ENCODE data around the gene SLC4A4. TPM values are rescaled to one million over a fixed set of nuclear protein-coding genes. Genes with fewer than 3 reads are reported as not detected.

The SLC4A4 gene
- total RNA-seq, 1 donor from 2014 or later = 37.7 TPM

DNA sequence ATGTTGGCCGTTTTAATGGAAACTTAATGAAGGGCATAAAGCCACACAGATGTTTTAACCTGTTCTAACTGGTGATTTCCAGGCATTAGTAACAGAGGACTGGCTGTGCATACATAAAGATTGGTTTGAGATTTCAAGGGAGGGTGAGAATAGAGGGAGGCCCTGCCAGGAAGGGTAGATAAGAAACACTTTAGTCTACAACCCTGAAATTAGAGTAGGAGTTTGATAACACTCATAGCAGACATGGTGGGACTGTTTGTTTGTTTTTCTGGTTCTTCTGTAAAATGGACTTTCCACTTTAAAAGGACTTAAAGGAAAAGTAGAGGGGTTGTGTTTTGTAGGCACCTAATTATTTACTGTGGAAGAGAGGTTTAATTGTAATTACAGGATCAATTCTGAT is 16.2 kb downstream of the SLC4A4 start:
- H3K4me3 Mint-ChIP-seq (ENCODE audit: unreplicated experiment) = no peak overlapping the region
- DNase-seq (ENCODE audit: extremely low spot score, unreplicated experiment) = no peak
- H3K27ac Mint-ChIP-seq (ENCODE audit: unreplicated experiment) = no peak overlapping the region
- peaks cover 25% of the 10 kb centered on the region for H3K36me3 Mint-ChIP-seq (ENCODE audit: unreplicated experiment)
- TF ChIP-seq, protein P1, sequence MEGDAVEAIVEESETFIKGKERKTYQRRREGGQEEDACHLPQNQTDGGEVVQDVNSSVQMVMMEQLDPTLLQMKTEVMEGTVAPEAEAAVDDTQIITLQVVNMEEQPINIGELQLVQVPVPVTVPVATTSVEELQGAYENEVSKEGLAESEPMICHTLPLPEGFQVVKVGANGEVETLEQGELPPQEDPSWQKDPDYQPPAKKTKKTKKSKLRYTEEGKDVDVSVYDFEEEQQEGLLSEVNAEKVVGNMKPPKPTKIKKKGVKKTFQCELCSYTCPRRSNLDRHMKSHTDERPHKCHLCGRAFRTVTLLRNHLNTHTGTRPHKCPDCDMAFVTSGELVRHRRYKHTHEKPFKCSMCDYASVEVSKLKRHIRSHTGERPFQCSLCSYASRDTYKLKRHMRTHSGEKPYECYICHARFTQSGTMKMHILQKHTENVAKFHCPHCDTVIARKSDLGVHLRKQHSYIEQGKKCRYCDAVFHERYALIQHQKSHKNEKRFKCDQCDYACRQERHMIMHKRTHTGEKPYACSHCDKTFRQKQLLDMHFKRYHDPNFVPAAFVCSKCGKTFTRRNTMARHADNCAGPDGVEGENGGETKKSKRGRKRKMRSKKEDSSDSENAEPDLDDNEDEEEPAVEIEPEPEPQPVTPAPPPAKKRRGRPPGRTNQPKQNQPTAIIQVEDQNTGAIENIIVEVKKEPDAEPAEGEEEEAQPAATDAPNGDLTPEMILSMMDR (IDR thresholded peaks at IDR 0.05) = no peak
- no peaks in the 10 kb centered on the region for H3K4me1 Mint-ChIP-seq (ENCODE audit: unreplicated experiment)
- peaks cover 29% of the 10 kb centered on the region for H3K27me3 Mint-ChIP-seq (ENCODE audit: unreplicated experiment)
- no peaks in the 10 kb centered on the region for H3K9me3 Mint-ChIP-seq (ENCODE audit: unreplicated experiment)

DNA sequence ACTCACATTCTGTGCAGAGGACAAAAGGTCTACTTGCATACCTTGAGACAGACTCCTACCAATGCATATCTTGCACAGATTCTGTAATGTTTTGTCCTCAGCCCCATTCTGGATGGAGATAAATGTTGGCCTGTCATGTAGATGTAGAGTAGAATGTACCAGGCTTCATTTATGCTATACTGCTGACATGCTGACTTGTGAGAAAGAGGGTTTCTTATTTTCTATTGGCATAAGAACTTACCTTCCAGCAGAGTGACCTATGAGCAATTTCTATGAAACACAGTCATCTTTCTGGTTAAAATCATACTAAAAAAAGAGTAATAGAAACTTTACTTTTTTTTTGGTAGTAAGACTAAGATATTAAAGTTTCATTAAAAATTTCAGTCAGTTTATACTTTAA is 17.2 kb downstream of the SLC4A4 start:
- DNase-seq (ENCODE audit: extremely low spot score, unreplicated experiment) = no peak
- no peak overlapping the region for H3K27ac Mint-ChIP-seq (ENCODE audit: unreplicated experiment)
- no peak overlapping the region for H3K4me3 Mint-ChIP-seq (ENCODE audit: unreplicated experiment)
- H3K27me3 Mint-ChIP-seq (ENCODE audit: unreplicated experiment) = peaks cover 29% of the 10 kb centered on the region
- TF ChIP-seq, protein P1 (IDR thresholded peaks at IDR 0.05) = no peak
- H3K9me3 Mint-ChIP-seq (ENCODE audit: unreplicated experiment) = no peaks in the 10 kb centered on the region
- H3K4me1 Mint-ChIP-seq (ENCODE audit: unreplicated experiment) = no peaks in the 10 kb centered on the region
- H3K36me3 Mint-ChIP-seq (ENCODE audit: unreplicated experiment) = peaks cover 25% of the 10 kb centered on the region

DNA sequence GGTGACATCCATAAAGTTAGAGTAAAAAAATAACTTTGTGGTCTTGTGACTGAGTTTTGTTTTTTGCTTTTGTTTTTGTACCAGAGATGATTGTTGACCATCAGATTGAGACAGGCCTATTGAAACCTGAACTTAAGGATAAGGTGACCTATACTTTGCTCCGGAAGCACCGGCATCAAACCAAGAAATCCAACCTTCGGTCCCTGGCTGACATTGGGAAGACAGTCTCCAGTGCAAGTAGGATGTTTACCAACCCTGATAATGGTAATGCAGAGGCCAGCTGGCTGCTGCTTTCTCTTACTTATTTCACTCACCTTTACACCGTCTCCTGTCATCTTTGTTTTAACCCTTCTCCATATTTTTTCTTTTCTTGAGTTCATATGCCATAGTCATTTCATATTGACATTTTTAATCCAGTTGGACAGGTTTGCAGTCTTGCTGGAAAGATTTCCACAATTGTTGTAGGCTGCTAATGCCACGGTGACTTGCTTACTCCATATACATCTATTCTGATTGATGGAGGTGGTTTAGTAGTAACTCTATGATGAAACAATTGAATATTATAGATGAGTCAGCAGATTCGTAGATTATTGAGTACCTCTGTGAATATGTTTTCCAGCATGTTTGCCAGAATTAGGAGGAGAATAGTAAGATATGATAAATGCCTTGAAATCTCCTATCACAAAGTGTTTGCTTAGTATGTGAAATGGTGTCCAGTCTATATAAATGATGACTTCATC is 18.3 kb downstream of the SLC4A4 start:
- Mint-ChIP-seq H3K9me3 (ENCODE audit: unreplicated experiment) (no peaks in the 10 kb centered on the region), H3K4me1 (ENCODE audit: unreplicated experiment) (no peaks in the 10 kb centered on the region), H3K36me3 (ENCODE audit: unreplicated experiment) (peaks cover 18% of the 10 kb centered on the region), H3K4me3 (ENCODE audit: unreplicated experiment) (no peak overlapping the region), H3K27me3 (ENCODE audit: unreplicated experiment) (peaks cover 29% of the 10 kb centered on the region), H3K27ac (ENCODE audit: unreplicated experiment) (no peak overlapping the region)
- no peak for DNase-seq (ENCODE audit: extremely low spot score, unreplicated experiment)
- TF ChIP-seq, protein P1 (IDR thresholded peaks at IDR 0.05) = no peak

DNA sequence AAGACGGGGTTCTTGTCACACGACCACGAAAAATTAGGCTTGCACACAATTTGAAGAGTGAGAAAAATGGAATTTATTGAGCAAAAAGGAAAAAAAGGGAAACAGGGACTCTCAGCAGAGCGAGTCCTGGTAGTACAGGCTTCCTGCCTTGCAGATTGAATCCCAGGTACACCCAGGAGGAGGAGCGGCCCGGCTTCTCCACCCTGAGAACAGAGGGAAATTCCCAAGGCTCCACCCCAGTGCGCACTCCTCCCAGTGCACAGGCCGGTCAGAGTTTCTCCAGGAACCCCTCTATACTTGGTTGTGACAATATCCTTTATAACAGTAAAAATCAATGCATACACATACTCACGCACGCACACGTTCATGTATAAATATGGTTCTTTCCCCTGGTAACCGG is 22.0 kb downstream of the SLC4A4 start:
- peaks cover 22% of the 10 kb centered on the region for H3K27me3 Mint-ChIP-seq (ENCODE audit: unreplicated experiment)
- TF ChIP-seq, protein P1 (IDR thresholded peaks at IDR 0.05) = no peak
- DNase-seq (ENCODE audit: extremely low spot score, unreplicated experiment) = no peak
- H3K9me3 Mint-ChIP-seq (ENCODE audit: unreplicated experiment) = no peaks in the 10 kb centered on the region
- no peaks in the 10 kb centered on the region for H3K4me1 Mint-ChIP-seq (ENCODE audit: unreplicated experiment)
- no peak overlapping the region for H3K27ac Mint-ChIP-seq (ENCODE audit: unreplicated experiment)
- H3K4me3 Mint-ChIP-seq (ENCODE audit: unreplicated experiment) = no peak overlapping the region
- H3K36me3 Mint-ChIP-seq (ENCODE audit: unreplicated experiment) = peaks cover 20% of the 10 kb centered on the region

DNA sequence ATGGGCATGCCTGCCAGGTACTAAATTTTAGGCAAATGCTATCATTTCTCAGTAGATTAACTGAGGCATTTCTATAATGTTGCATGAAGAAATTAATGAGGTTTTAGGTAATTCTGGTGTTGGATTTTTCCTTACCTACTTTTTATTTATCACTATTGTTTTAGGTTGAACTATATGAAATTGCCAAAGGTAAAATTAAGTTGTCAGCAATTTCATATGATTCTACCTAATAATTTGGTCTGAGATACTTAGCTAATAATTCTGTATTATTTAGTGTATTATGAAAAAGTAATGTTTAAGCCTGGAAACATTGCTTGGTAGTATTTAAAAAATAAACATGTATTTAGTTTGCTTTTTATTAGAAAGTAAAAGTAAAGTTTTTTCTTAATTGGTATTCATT is 22.7 kb downstream of the SLC4A4 start:
- Mint-ChIP-seq H3K4me1 (ENCODE audit: unreplicated experiment) (no peaks in the 10 kb centered on the region), H3K36me3 (ENCODE audit: unreplicated experiment) (peaks cover 20% of the 10 kb centered on the region), H3K9me3 (ENCODE audit: unreplicated experiment) (no peaks in the 10 kb centered on the region), H3K27ac (ENCODE audit: unreplicated experiment) (no peak overlapping the region), H3K4me3 (ENCODE audit: unreplicated experiment) (no peak overlapping the region), H3K27me3 (ENCODE audit: unreplicated experiment) (peaks cover 22% of the 10 kb centered on the region)
- TF ChIP-seq, protein P1 (IDR thresholded peaks at IDR 0.05) = no peak
- DNase-seq (ENCODE audit: extremely low spot score, unreplicated experiment) = no peak
